Duodenal mucosa (tissue), 2 donors: ENCODE measurements around the gene TXNL4A.

Source experiments
- H3K27ac ChIP-seq: one replicate; pipeline ENCODE4 v1.7.0; 2013; ENCODE audit warnings: low read depth, low read length
- H3K27me3 ChIP-seq, 2 donors: one replicate each; pipeline ENCODE4 v1.7.0; 2013; ENCODE audit warnings: low read length in 2 of 2, control low read depth in 1 of 2; ENCODE audit not compliant: insufficient read depth in 2 of 2, control insufficient read depth in 1 of 2
- H3K36me3 ChIP-seq, 2 donors: one replicate each; pipeline ENCODE4 v1.7.0; 2013; ENCODE audit warnings: low read length in 2 of 2, control low read depth in 1 of 2; ENCODE audit not compliant: insufficient read depth in 2 of 2, control insufficient read depth in 1 of 2
- H3K4me1 ChIP-seq, 2 donors: one replicate each; pipeline ENCODE4 v1.7.0; 2013; ENCODE audit warnings: low read length in 2 of 2, control low read depth in 1 of 2; ENCODE audit not compliant: insufficient read depth in 2 of 2, control insufficient read depth in 1 of 2
- H3K4me3 ChIP-seq, 2 donors: one replicate each; pipeline ENCODE4 v1.7.0; 2013; ENCODE audit warnings: low read length in 2 of 2, low read depth in 1 of 2
- H3K9ac ChIP-seq, 2 donors: one replicate each; pipeline ENCODE4 v1.7.0; 2013; ENCODE audit warnings: low read length in 2 of 2, low read depth in 1 of 2
- H3K9me3 ChIP-seq, 2 donors: one replicate each; pipeline ENCODE4 v1.7.0; 2013; ENCODE audit warnings: low read length in 2 of 2, control low read depth in 1 of 2; ENCODE audit not compliant: control insufficient read depth in 1 of 2

TXNL4A gene

GRCh38 chr18:79949697-79950487 is 38.5 kb downstream of the TXNL4A start:
- no peaks in the 10 kb centered on the region for H3K36me3 ChIP-seq
- H3K9me3 ChIP-seq = no peaks in the 10 kb centered on the region
- H3K9ac ChIP-seq = peak overlapping the region; percentile 48 to 69
- no peak overlapping the region for H3K27ac ChIP-seq
- peak overlapping the region; percentile 73 to 74 for H3K4me3 ChIP-seq
- no peaks in the 10 kb centered on the region for H3K27me3 ChIP-seq
- H3K4me1 ChIP-seq = peaks cover 21 to 32% of the 10 kb centered on the region in 2 donors

GRCh38 chr18:79948719-79949411 is 39.5 kb downstream of the TXNL4A start:
- peaks cover 17 to 31% of the 10 kb centered on the region in 2 donors for H3K4me1 ChIP-seq
- no peaks in the 10 kb centered on the region for H3K27me3 ChIP-seq
- no peak overlapping the region for H3K4me3 ChIP-seq
- H3K9ac ChIP-seq = no peak overlapping the region
- no peaks in the 10 kb centered on the region for H3K36me3 ChIP-seq
- no peak overlapping the region for H3K27ac ChIP-seq
- H3K9me3 ChIP-seq = no peaks in the 10 kb centered on the region

GRCh38 chr18:79947881-79948610 is 40.3 kb downstream of the TXNL4A start:
- no peak overlapping the region for H3K27ac ChIP-seq
- H3K4me3 ChIP-seq = no peak overlapping the region
- H3K9ac ChIP-seq = no peak overlapping the region
- no peaks in the 10 kb centered on the region for H3K9me3 ChIP-seq
- no peaks in the 10 kb centered on the region for H3K36me3 ChIP-seq
- H3K4me1 ChIP-seq = peaks cover 23 to 35% of the 10 kb centered on the region in 2 donors
- no peaks in the 10 kb centered on the region for H3K27me3 ChIP-seq

GRCh38 chr18:79947054-79947755 is 41.2 kb downstream of the TXNL4A start:
- Histone ChIP-seq H3K36me3 (peaks cover 0 to 7% of the 10 kb centered on the region in 2 donors), H3K4me3 (no peak overlapping the region), H3K27ac (no peak overlapping the region), H3K4me1 (peaks cover 32 to 41% of the 10 kb centered on the region in 2 donors), H3K9ac (no peak overlapping the region), H3K9me3 (no peaks in the 10 kb centered on the region), H3K27me3 (no peaks in the 10 kb centered on the region)

- Histone ChIP-seq H3K4me3 (no peak overlapping the region), H3K27me3 (no peaks in the 10 kb centered on the region), H3K9ac (no peak overlapping the region), H3K36me3 (peaks cover 0 to 23% of the 10 kb centered on the region in 2 donors), H3K4me1 (peaks cover 32 to 38% of the 10 kb centered on the region in 2 donors), H3K27ac (no peak overlapping the region), H3K9me3 (no peaks in the 10 kb centered on the region)
Measured at GRCh38 chr18:79945118-79946042, 43.0 kb downstream of the TXNL4A start.

GRCh38 chr18:79944746-79945117 is 43.6 kb downstream of the TXNL4A start:
- Histone ChIP-seq H3K27ac (no peak overlapping the region), H3K36me3 (peaks cover 0 to 25% of the 10 kb centered on the region in 2 donors), H3K4me1 (peaks cover 25 to 33% of the 10 kb centered on the region in 2 donors), H3K9ac (no peak overlapping the region), H3K9me3 (no peaks in the 10 kb centered on the region), H3K4me3 (no peak overlapping the region), H3K27me3 (no peaks in the 10 kb centered on the region)

- Histone ChIP-seq H3K27me3 (no peaks in the 10 kb centered on the region), H3K36me3 (peaks cover 0 to 25% of the 10 kb centered on the region in 2 donors), H3K4me1 (peaks cover 24 to 33% of the 10 kb centered on the region in 2 donors), H3K4me3 (no peak overlapping the region), H3K27ac (no peak overlapping the region), H3K9ac (no peak overlapping the region), H3K9me3 (no peaks in the 10 kb centered on the region)
Measured at GRCh38 chr18:79944126-79944731, 44.1 kb downstream of the TXNL4A start.

- H3K27me3 ChIP-seq = no peaks in the 10 kb centered on the region
- no peak overlapping the region for H3K9ac ChIP-seq
Measured at GRCh38 chr18:79943608-79944125, 44.7 kb downstream of the TXNL4A start.

More at GRCh38 chr18:79943608-79944125, 44.7 kb downstream of the TXNL4A start:
- Histone ChIP-seq H3K4me1 (peaks cover 24 to 28% of the 10 kb centered on the region in 2 donors), H3K9me3 (no peaks in the 10 kb centered on the region), H3K4me3 (no peak overlapping the region), H3K27ac (no peak overlapping the region), H3K36me3 (peaks cover 0 to 27% of the 10 kb centered on the region in 2 donors)
